GM12891 (cell line): ENCODE data around the gene RSPH9.

Experiments used
- POLR2A ChIP-seq: IDR thresholded peaks from 2 replicates; pipeline ENCODE4 v1.6.1; 2011; ENCODE audit warnings: low read depth, low read length, control low read depth
- TAF1 ChIP-seq: IDR thresholded peaks from 2 replicates; pipeline ENCODE4 v1.6.1; 2011; ENCODE audit warnings: low read depth, low read length, control low read depth

- TF ChIP-seq POLR2A (no peak), TAF1 (no peak)
Observed at GRCh38 chr6:43683708-43684455, 39.0 kb downstream of the RSPH9 start.
